ENCODE measurements around the gene PDE7B. TPM values are rescaled to one million over a fixed set of nuclear protein-coding genes. Genes with fewer than 3 reads are reported as not detected.

Gene PDE7B
- polyA plus RNA-seq, 1 donor (not counting 4 experiments of a cell fraction or from before 2014, with no cell fraction given) = 0.01 TPM

DNA sequence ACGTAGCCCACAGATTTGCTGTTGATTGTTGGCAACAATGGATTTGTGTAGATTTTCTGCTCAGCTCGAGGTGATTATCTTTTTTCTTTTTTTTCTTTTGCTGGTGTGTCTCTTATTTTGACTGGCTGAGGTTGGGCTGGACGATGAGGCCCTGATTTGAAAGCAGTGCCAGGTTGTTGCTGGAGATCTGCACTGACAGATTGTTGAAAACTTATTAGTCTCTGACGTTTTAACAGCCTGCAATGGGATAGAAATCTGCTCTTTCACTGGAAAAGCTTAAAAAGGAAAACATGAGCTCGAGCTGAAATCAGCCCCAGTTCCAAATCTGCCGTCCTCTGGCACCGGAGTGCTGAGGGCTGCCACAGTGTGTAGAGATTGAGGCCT lies 87.7 kb downstream of the PDE7B start:
- Histone ChIP-seq H4K20me1 (ENCODE audit: control insufficient read depth, extremely low read depth, insufficient read depth, low read length) (no peaks in the 10 kb centered on the region), H3K4me3 (ENCODE audit: control insufficient read depth in 2 of 3, extremely low read depth in 1 of 3, insufficient read depth in 2 of 3, low read depth in 1 of 3, low read length in 3 of 3) (no peak overlapping the region), H3K27ac (ENCODE audit: control insufficient read depth, insufficient read depth, low read length) (no peak overlapping the region), H3K9ac (ENCODE audit: control insufficient read depth, extremely low read depth, insufficient read depth, low read length) (no peak overlapping the region), H3K27me3 (ENCODE audit: control insufficient read depth, extremely low read depth, insufficient read depth, low read length) (no peaks in the 10 kb centered on the region), H3K36me3 (ENCODE audit: control insufficient read depth in 2 of 2, extremely low read depth in 1 of 2, insufficient read depth in 2 of 2, low read length in 2 of 2) (no peaks in the 10 kb centered on the region), H3K79me2 (ENCODE audit: control insufficient read depth, insufficient read depth, low read length) (no peaks in the 10 kb centered on the region), H3K4me2 (ENCODE audit: control insufficient read depth, extremely low read depth, insufficient read depth, low read depth, low read length) (no peak overlapping the region), H3K4me1 (ENCODE audit: control insufficient read depth, extremely low read depth, insufficient read depth, low read length) (peaks cover 17% of the 10 kb centered on the region), H2AFZ (ENCODE audit: control insufficient read depth, low read length) (no peak overlapping the region), H3K9me1 (ENCODE audit: control insufficient read depth, extremely low read depth, insufficient read depth, low read length) (no peaks in the 10 kb centered on the region), H3K9me3 (ENCODE audit: control insufficient read depth, low read depth, low read length) (no peaks in the 10 kb centered on the region)
- no peak for TF ChIP-seq EZH2 (IDR thresholded peaks at IDR 0.05; ENCODE audit: low read length)
- TF ChIP-seq, protein P1, sequence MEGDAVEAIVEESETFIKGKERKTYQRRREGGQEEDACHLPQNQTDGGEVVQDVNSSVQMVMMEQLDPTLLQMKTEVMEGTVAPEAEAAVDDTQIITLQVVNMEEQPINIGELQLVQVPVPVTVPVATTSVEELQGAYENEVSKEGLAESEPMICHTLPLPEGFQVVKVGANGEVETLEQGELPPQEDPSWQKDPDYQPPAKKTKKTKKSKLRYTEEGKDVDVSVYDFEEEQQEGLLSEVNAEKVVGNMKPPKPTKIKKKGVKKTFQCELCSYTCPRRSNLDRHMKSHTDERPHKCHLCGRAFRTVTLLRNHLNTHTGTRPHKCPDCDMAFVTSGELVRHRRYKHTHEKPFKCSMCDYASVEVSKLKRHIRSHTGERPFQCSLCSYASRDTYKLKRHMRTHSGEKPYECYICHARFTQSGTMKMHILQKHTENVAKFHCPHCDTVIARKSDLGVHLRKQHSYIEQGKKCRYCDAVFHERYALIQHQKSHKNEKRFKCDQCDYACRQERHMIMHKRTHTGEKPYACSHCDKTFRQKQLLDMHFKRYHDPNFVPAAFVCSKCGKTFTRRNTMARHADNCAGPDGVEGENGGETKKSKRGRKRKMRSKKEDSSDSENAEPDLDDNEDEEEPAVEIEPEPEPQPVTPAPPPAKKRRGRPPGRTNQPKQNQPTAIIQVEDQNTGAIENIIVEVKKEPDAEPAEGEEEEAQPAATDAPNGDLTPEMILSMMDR (optimal IDR thresholded peaks at IDR 0.05 in 1 of 3, IDR thresholded peaks at IDR 0.05 in 1 of 3, conservative IDR thresholded peaks at IDR 0.05 in 1 of 3; ENCODE audit: extremely low read depth in 1 of 3, insufficient read depth in 2 of 3, low read length in 3 of 3) = no peak
- dilution Hi-C loops (cut with MboI; ENCODE audit: extremely low pct_ligation_motif_present, low sequenced_read_pairs) = no loop called here
- FAIRE-seq (no peak), DNase-seq (ENCODE audit: low read depth, low spot score) (no peak)

DNA sequence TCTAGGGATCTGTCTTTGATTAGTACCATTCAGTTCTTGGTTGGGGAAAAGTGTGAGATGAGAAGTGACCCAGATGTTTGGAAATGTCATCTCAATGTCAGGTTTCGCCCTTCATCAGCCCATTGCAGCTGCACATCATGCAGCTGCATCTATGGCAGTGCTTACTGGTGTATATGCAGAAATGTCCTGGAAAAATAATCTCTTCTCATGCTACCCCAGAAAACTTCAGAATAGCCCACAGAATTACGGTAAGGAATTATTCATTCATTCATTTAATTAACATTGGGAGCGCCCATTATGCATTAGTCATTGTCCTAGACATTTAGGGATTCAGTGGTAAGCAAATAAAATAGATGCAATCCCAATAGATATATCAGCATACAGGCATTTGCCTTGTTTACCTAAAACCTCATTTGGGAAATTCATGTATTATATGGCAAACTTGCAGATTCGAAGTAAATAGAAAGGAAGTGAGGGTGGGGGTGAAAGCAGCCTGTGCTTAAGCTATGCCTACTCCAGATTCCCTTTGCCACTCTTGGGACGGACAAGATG lies 89.2 kb downstream of the PDE7B start:
- H3K9me3 ChIP-seq (ENCODE audit: control insufficient read depth, low read depth, low read length) = no peaks in the 10 kb centered on the region
- H3K36me3 ChIP-seq (ENCODE audit: control insufficient read depth in 2 of 2, extremely low read depth in 1 of 2, insufficient read depth in 2 of 2, low read length in 2 of 2) = no peaks in the 10 kb centered on the region
- no peaks in the 10 kb centered on the region for H3K9me1 ChIP-seq (ENCODE audit: control insufficient read depth, extremely low read depth, insufficient read depth, low read length)
- dilution Hi-C loops (cut with MboI; ENCODE audit: extremely low pct_ligation_motif_present, low sequenced_read_pairs) = no loop called here
- H2AFZ ChIP-seq (ENCODE audit: control insufficient read depth, low read length) = no peak overlapping the region
- H3K79me2 ChIP-seq (ENCODE audit: control insufficient read depth, insufficient read depth, low read length) = no peaks in the 10 kb centered on the region
- FAIRE-seq (no peak), DNase-seq (ENCODE audit: low read depth, low spot score) (no peak)
- no peaks in the 10 kb centered on the region for H3K27me3 ChIP-seq (ENCODE audit: control insufficient read depth, extremely low read depth, insufficient read depth, low read length)
- TF ChIP-seq, protein P1 (optimal IDR thresholded peaks at IDR 0.05 in 1 of 3, IDR thresholded peaks at IDR 0.05 in 1 of 3, conservative IDR thresholded peaks at IDR 0.05 in 1 of 3; ENCODE audit: extremely low read depth in 1 of 3, insufficient read depth in 2 of 3, low read length in 3 of 3) = no peak
- no peak for TF ChIP-seq EZH2 (IDR thresholded peaks at IDR 0.05; ENCODE audit: low read length)
- H3K4me1 ChIP-seq (ENCODE audit: control insufficient read depth, extremely low read depth, insufficient read depth, low read length) = peaks cover 14% of the 10 kb centered on the region
- no peak overlapping the region for H3K27ac ChIP-seq (ENCODE audit: control insufficient read depth, insufficient read depth, low read length)
- H3K9ac ChIP-seq (ENCODE audit: control insufficient read depth, extremely low read depth, insufficient read depth, low read length) = no peak overlapping the region
- no peak overlapping the region for H3K4me2 ChIP-seq (ENCODE audit: control insufficient read depth, extremely low read depth, insufficient read depth, low read depth, low read length)
- H3K4me3 ChIP-seq (ENCODE audit: control insufficient read depth in 2 of 3, extremely low read depth in 1 of 3, insufficient read depth in 2 of 3, low read depth in 1 of 3, low read length in 3 of 3) = no peak overlapping the region
- no peaks in the 10 kb centered on the region for H4K20me1 ChIP-seq (ENCODE audit: control insufficient read depth, extremely low read depth, insufficient read depth, low read length)
